H1 (cell line): ENCODE data around the gene RARA. TPM values are rescaled to one million over a fixed set of nuclear protein-coding genes. Genes with fewer than 3 reads are reported as not detected.
A peak's percentile ranks its signal among the peaks of the same experiment; 100 is the strongest.

Source experiments
- CTCF ChIA-PET: fragments of 300-600 bp; sonication (Branson Sonifier 250); formaldehyde crosslinking; loops from one replicate; lab custom pipeline; 2021; ENCODE audit not compliant: partially characterized antibody; lab: Charles Lee
- POLR2A ChIA-PET: fragments of 300-600 bp; sonication (Branson Sonifier 250); formaldehyde crosslinking; loops from one replicate; lab custom pipeline; 2021; ENCODE audit warnings: inconsistent platforms; ENCODE audit not compliant: partially characterized antibody; lab: Charles Lee
- DNase-seq, 2 experiments: peaks; one replicate each; pipeline versions ENCODE4 v3.0.0 to v3.0.0-alpha.2; 2010 to 2022; ENCODE audit warnings: low spot score in 2 of 2, low read depth in 1 of 2, mixed read lengths in 1 of 2
- FAIRE-seq: peaks from 2 replicates; lab custom pipeline; 2011; peaks lifted over from hg19 to GRCh38; lab: Jason Lieb, UNC
- H2AFZ ChIP-seq: 2 replicates; pipeline ENCODE4 v1.8.1; 2012; ENCODE audit warnings: low read length, inconsistent platforms
- H2AK5ac ChIP-seq: 2 replicates; pipeline ENCODE4 v1.6.1; 2013; ENCODE audit warnings: low read depth, low read length
- H2BK120ac ChIP-seq: replicated peaks from 2 replicates; pipeline ENCODE3; 2013; ENCODE audit warnings: low read depth, low read length, inconsistent platforms
- H2BK12ac ChIP-seq: 2 replicates; pipeline ENCODE4 v1.6.1; 2013; ENCODE audit warnings: low read depth, low read length
- H2BK15ac ChIP-seq: 2 replicates; pipeline ENCODE4 v1.6.1; 2013; ENCODE audit warnings: low read length
- H2BK20ac ChIP-seq: 2 replicates; pipeline ENCODE4 v1.6.1; 2013; ENCODE audit warnings: low read length
- H2BK5ac ChIP-seq: 2 replicates; pipeline ENCODE4 v1.6.1; 2013; ENCODE audit warnings: low read depth, low read length
- H3K14ac ChIP-seq: 2 replicates; pipeline ENCODE4 v1.6.1; 2013; ENCODE audit warnings: inconsistent platforms; ENCODE audit not compliant: insufficient read length
- H3K18ac ChIP-seq: 2 replicates; pipeline ENCODE4 v1.6.1; 2013; ENCODE audit warnings: low read length; ENCODE audit errors: extremely low read depth
- H3K23ac ChIP-seq: 2 replicates; pipeline ENCODE4 v1.6.1; 2013; ENCODE audit warnings: inconsistent platforms; ENCODE audit not compliant: insufficient read length
- H3K23me2 ChIP-seq: 2 replicates; pipeline ENCODE4 v1.6.1; 2013; ENCODE audit warnings: low read depth, low read length
- H3K27ac ChIP-seq: 2 replicates; pipeline ENCODE4 v1.6.1; 2011; ENCODE audit warnings: low read depth, low read length, inconsistent platforms
- H3K27me3 ChIP-seq, 4 experiments: replicated peaks in 1 of 4; 1 replicate in 1 of 4; 2 replicates in 3 of 4; pipeline versions ENCODE4 v1.6.1 to v1.8.1; 2011 to 2013; ENCODE audit warnings: low read length in 3 of 4, mild to moderate bottlenecking in 3 of 4, inconsistent platforms in 2 of 4, mixed read lengths in 2 of 4, moderate library complexity in 1 of 4; ENCODE audit not compliant: control insufficient read depth in 3 of 4, insufficient read depth in 3 of 4; ENCODE audit errors: extremely low read depth in 1 of 4
- H3K36me3 ChIP-seq, 4 experiments: 2 replicates each; pipeline versions ENCODE4 v1.6.1 to v1.8.1; 2011 to 2013; ENCODE audit warnings: mild to moderate bottlenecking in 4 of 4, low read length in 3 of 4, moderate library complexity in 2 of 4, control low read depth in 1 of 4, inconsistent platforms in 1 of 4; ENCODE audit not compliant: insufficient read depth in 4 of 4, control insufficient read depth in 2 of 4
- H3K4ac ChIP-seq: replicated peaks from 2 replicates; pipeline ENCODE3; 2013; ENCODE audit warnings: low read length, low read depth, mixed read lengths, inconsistent platforms; ENCODE audit not compliant: insufficient read length
- H3K4me1 ChIP-seq, 4 experiments: replicated peaks in 1 of 4; 1 replicate in 1 of 4; 2 replicates in 3 of 4; pipeline versions ENCODE4 v1.6.1 to v1.8.1; 2011 to 2013; ENCODE audit warnings: low read length in 3 of 4, inconsistent platforms in 2 of 4, mixed read lengths in 1 of 4; ENCODE audit not compliant: insufficient read depth in 4 of 4, control insufficient read depth in 3 of 4
- H3K4me2 ChIP-seq, 2 experiments: 2 replicates each; pipeline versions ENCODE4 v1.6.1 to v1.8.1; 2011 to 2013; ENCODE audit warnings: low read depth in 2 of 2, low read length in 2 of 2, control low read depth in 1 of 2, inconsistent platforms in 1 of 2, mild to moderate bottlenecking in 1 of 2; ENCODE audit not compliant: insufficient read depth in 1 of 2
- H3K4me3 ChIP-seq, 4 experiments: fragments of 200-600, 300-600 bp in 1 of 4; sonication (generic), shearing (Covaris generic), sonication (Bioruptor Twin) in 1 of 4; 2 replicates each; pipeline versions ENCODE4 v1.5.1 to v1.8.1; 2011 to 2016; ENCODE audit warnings: low read length in 4 of 4, low read depth in 3 of 4, control low read depth in 2 of 4, inconsistent platforms in 2 of 4, mild to moderate bottlenecking in 2 of 4, mixed read lengths in 1 of 4, moderate library complexity in 1 of 4; ENCODE audit not compliant: insufficient read depth in 2 of 4; ENCODE audit errors: extremely low read depth in 1 of 4
- H3K56ac ChIP-seq: replicated peaks from 2 replicates; pipeline ENCODE3; 2013; ENCODE audit warnings: low read depth, mild to moderate bottlenecking, mixed read lengths, low read length, inconsistent platforms; ENCODE audit not compliant: insufficient read length
- H3K79me1 ChIP-seq: 2 replicates; pipeline ENCODE4 v1.6.1; 2013; ENCODE audit warnings: low read depth, low read length, control low read depth
- H3K79me2 ChIP-seq, 2 experiments: 2 replicates each; pipeline versions ENCODE4 v1.6.1 to v1.8.1; 2012 to 2013; ENCODE audit warnings: low read length in 2 of 2, mild to moderate bottlenecking in 2 of 2, inconsistent platforms in 1 of 2; ENCODE audit not compliant: insufficient read depth in 2 of 2, control insufficient read depth in 1 of 2
- H3K9ac ChIP-seq, 4 experiments: replicated peaks in 1 of 4; 1 replicate in 1 of 4; 2 replicates in 3 of 4; pipeline versions ENCODE4 v1.6.1 to v1.8.1; 2011 to 2013; ENCODE audit warnings: low read depth in 3 of 4, low read length in 3 of 4, control low read depth in 2 of 4, mild to moderate bottlenecking in 2 of 4, moderate library complexity in 2 of 4, inconsistent platforms in 1 of 4; ENCODE audit errors: extremely low read depth in 1 of 4
- H3K9me3 ChIP-seq, 2 experiments: 2 replicates each; pipeline versions ENCODE4 v1.6.1 to v1.8.1; 2012 to 2013; ENCODE audit warnings: mild to moderate bottlenecking in 2 of 2, moderate library complexity in 2 of 2, control low read depth in 1 of 2, inconsistent platforms in 1 of 2, low read depth in 1 of 2, low read length in 1 of 2, mixed read lengths in 1 of 2; ENCODE audit not compliant: insufficient read depth in 2 of 2
- H4K20me1 ChIP-seq, 2 experiments: replicated peaks in 1 of 2; 2 replicates each; pipeline versions ENCODE3 to v1.8.1; 2011 to 2013; ENCODE audit warnings: inconsistent platforms in 2 of 2, low read length in 2 of 2, mild to moderate bottlenecking in 1 of 2; ENCODE audit not compliant: insufficient read depth in 2 of 2, control insufficient read depth in 1 of 2
- H4K5ac ChIP-seq: 2 replicates; pipeline ENCODE4 v1.6.1; 2013; ENCODE audit warnings: low read length, low read depth, mixed read lengths, inconsistent platforms; ENCODE audit not compliant: insufficient read length
- H4K8ac ChIP-seq: 2 replicates; pipeline ENCODE4 v1.8.0; 2013; ENCODE audit warnings: mild to moderate bottlenecking, moderate library complexity, low read length, inconsistent platforms; ENCODE audit not compliant: insufficient read depth; ENCODE audit errors: extremely low read depth
- H4K91ac ChIP-seq: replicated peaks from 2 replicates; pipeline ENCODE3; 2013; ENCODE audit warnings: low read length, mixed read lengths, inconsistent platforms; ENCODE audit not compliant: insufficient read length
- JUND ChIP-seq: IDR thresholded peaks from 2 replicates; pipeline ENCODE4 v1.6.1; 2011; ENCODE audit warnings: mild to moderate bottlenecking, improper control_type of control experiment, low read length
- RAD21 ChIP-seq, 2 experiments: IDR thresholded peaks in 1 of 2; conservative IDR thresholded peaks in 1 of 2; 2 replicates each; pipeline ENCODE4 v1.6.1; 2011; ENCODE audit warnings: low read depth in 2 of 2, low read length in 2 of 2, improper control_type of control experiment in 1 of 2, inconsistent platforms in 1 of 2, mild to moderate bottlenecking in 1 of 2, moderate library complexity in 1 of 2
- SP2 ChIP-seq: IDR thresholded peaks from 2 replicates; pipeline ENCODE4 v1.6.1; 2012; ENCODE audit warnings: mild to moderate bottlenecking, low read length, inconsistent platforms
- SP4 ChIP-seq: IDR thresholded peaks from 2 replicates; pipeline ENCODE4 v1.6.1; 2012; ENCODE audit warnings: low read length, inconsistent platforms
- TEAD4 ChIP-seq: IDR thresholded peaks from 2 replicates; pipeline ENCODE4 v1.6.1; 2012; ENCODE audit warnings: low read depth, low read length, inconsistent platforms, mixed read lengths
- YY1 ChIP-seq: IDR thresholded peaks from 2 replicates; pipeline ENCODE4 v1.6.1; 2011; ENCODE audit warnings: low read depth, mild to moderate bottlenecking, low read length
- WGBS, 2 experiments: shearing (Covaris generic) in 1 of 2; methylation state at CpG; one replicate each; pipeline versions ENCODE4 v1.1.6 to v1.1.7; 2013 to 2015; ENCODE audit warnings: low lambda C conversion rate in 2 of 2, mixed read lengths in 2 of 2, inconsistent platforms in 1 of 2, low coverage in 1 of 2, missing lambda C conversion rate in 1 of 2; ENCODE audit not compliant: insufficient replicate concordance in 2 of 2, insufficient coverage in 1 of 2, insufficient read length in 1 of 2; ENCODE audit errors: extremely low coverage in 1 of 2, missing lambda C conversion rate in 1 of 2; 5-methylcytosine and 5-hydroxymethylcytosine counted together
- polyA plus RNA-seq, 7 experiments: library from polyadenylated mRNA; depleted of rRNA in 3 of 7; stranded (reverse) in 5 of 7; unstranded in 2 of 7; fragments of >200 nt in 5 of 7; fragments of 200-250 nt in 2 of 7; gene quantifications; 1 replicate in 5 of 7; 2 replicates in 1 of 7; 4 replicates in 1 of 7; pipeline versions ENCODE4 v1.2.1 to v1.2.3, GENCODE V29; 2011 to 2013; ENCODE audit warnings: missing spikeins in 2 of 7, mixed read lengths in 2 of 7
- total RNA-seq: library from RNA; stranded (reverse); fragmentation: NEBNext Ultra II Directional; extraction: Animal tissue kit (Norgen Biotek cat#: 25700); gene quantifications from 2 replicates; pipeline ENCODE4 v1.2.1, GENCODE V29; 2021
- TF ChIP-seq, protein P1 (sequence below): IDR thresholded peaks from 2 replicates; pipeline ENCODE4 v1.6.1; 2011; ENCODE audit warnings: low read depth, mild to moderate bottlenecking, low read length; ENCODE audit not compliant: insufficient read depth
- TF ChIP-seq, protein P2 (sequence below), 3 experiments: IDR thresholded peaks; 1 replicate in 2 of 3; 2 replicates in 1 of 3; pipeline versions ENCODE4 v1.5.1 to v1.6.1; 2011; ENCODE audit warnings: low read length in 3 of 3, mild to moderate bottlenecking in 3 of 3, inconsistent platforms in 2 of 3, low read depth in 1 of 3, moderate library complexity in 1 of 3; ENCODE audit not compliant: insufficient read depth in 1 of 3; ENCODE audit errors: control extremely low read depth in 1 of 3

RARA gene
- total and polyA plus RNA-seq, 2 of the 8 experiments (the other 6 are each of a cell fraction or from before 2014, with no cell fraction given) = 4.4 to 16.5 TPM

DNA sequence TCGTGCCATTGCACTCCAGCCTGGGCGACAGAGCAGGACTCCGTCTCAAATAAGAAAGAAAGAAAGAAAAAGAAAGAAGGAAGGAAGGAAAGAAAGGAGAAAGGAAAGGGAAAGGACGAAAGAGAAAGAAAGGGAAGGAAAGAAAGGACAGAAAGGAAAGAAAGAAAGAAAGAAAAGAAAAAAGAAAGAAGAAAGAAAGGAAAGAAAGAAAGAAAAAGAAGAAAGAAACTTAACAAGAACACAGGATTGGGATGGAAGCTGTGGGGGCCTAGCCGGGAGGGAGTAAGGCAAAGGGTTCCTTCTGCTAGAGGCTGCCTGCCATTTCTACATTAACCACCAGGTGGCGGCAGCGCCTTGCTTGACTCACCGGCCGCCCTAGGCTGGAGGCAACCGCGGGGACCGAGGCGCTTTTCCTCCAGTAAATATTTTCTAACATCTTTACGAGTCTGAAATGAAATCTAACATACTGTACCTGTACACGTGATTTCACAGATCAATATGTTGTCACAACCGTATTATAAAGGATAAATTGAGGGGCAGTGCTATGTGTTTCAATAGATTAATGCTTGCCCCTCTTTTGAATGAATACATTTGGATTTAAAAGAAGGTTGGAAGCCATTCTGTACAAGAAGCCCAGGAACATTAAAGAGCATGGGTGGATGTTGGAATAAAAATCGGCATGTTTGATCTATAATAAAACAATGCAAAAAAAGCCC lies 49.5 kb downstream of the RARA start:
- no peak overlapping the region for H3K9ac ChIP-seq
- no peak overlapping the region for H3K4me2 ChIP-seq
- peak in 1 of 2 experiments; percentile 98 for DNase-seq
- no peak overlapping the region for H4K91ac ChIP-seq
- H4K8ac ChIP-seq = no peak overlapping the region
- WGBS, 2 experiments = 19% methylated on average over 17 of the region's 17 CpGs; no CpG with 5 or more reads in 1 of the 2 experiments
- ChIA-PET POLR2A (interaction anchor here (1.0 to 27.8 kb wide), 5 partner anchors 30 to 174 kb away, joined by 3 to 570 read pairs (median 4); partner anchors contain the start of genes CDC6 and RARA), CTCF (interaction anchor here (0.5 to 30.8 kb wide), 24 partner anchors 8 to 658 kb away, joined by 3 to 1198 read pairs (median 6); partner anchors contain the start of genes RARA and WIPF2)
- no peak overlapping the region for H2BK15ac ChIP-seq
- H3K36me3 ChIP-seq = no peaks in the 10 kb centered on the region
- H3K27ac ChIP-seq = no peak overlapping the region
- H3K23ac ChIP-seq = no peak overlapping the region
- H2BK20ac ChIP-seq = no peak overlapping the region
- no peaks in the 10 kb centered on the region for H3K79me2 ChIP-seq
- no peak overlapping the region for H3K18ac ChIP-seq
- no peak overlapping the region for H2AK5ac ChIP-seq
- peaks cover 6 to 32% (median 17%) of the 10 kb centered on the region in 4 experiments for H3K4me1 ChIP-seq
- H3K4me3 ChIP-seq = peak overlapping the region in 1 of 4 experiments; percentile 11; a peak in 1 of 8 replicates
- no peaks in the 10 kb centered on the region for H3K79me1 ChIP-seq
- H3K14ac ChIP-seq = no peak overlapping the region
- H3K23me2 ChIP-seq = peaks cover 5% of the 10 kb centered on the region; the same call in 1 of the 2 replicates
- H3K9me3 ChIP-seq = no peaks in the 10 kb centered on the region
- no peak overlapping the region for H2BK5ac ChIP-seq
- peaks cover 0 to 6% of the 10 kb centered on the region in 2 experiments for H4K20me1 ChIP-seq
- no peak overlapping the region for H4K5ac ChIP-seq
- FAIRE-seq = peak; percentile 32
- no peak overlapping the region for H2BK12ac ChIP-seq
- peaks cover 7 to 17% (median 14%) of the 10 kb centered on the region in 4 experiments for H3K27me3 ChIP-seq
- H3K4ac ChIP-seq = no peak overlapping the region
- H2BK120ac ChIP-seq = no peak overlapping the region
- no peak overlapping the region for H2AFZ ChIP-seq
- no peak overlapping the region for H3K56ac ChIP-seq
- TF ChIP-seq RAD21 (IDR thresholded peaks at IDR 0.05 in 1 of 2, conservative IDR thresholded peaks at IDR 0.05 in 1 of 2; ENCODE audit: low read depth in 2 of 2, low read length in 2 of 2) (peak; percentile 96 to 97), JUND (peak; percentile 40; the same call in 1 of the 2 replicates), YY1 (peak; percentile 47; the same call in 1 of the 2 replicates), TEAD4 (no peak), SP2 (no peak), SP4 (no peak)
- TF ChIP-seq, protein P1, sequence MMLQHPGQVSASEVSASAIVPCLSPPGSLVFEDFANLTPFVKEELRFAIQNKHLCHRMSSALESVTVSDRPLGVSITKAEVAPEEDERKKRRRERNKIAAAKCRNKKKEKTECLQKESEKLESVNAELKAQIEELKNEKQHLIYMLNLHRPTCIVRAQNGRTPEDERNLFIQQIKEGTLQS = 0 out of 2 replicates have a peak, but pooled peaks have one; percentile 21
- TF ChIP-seq, protein P2, sequence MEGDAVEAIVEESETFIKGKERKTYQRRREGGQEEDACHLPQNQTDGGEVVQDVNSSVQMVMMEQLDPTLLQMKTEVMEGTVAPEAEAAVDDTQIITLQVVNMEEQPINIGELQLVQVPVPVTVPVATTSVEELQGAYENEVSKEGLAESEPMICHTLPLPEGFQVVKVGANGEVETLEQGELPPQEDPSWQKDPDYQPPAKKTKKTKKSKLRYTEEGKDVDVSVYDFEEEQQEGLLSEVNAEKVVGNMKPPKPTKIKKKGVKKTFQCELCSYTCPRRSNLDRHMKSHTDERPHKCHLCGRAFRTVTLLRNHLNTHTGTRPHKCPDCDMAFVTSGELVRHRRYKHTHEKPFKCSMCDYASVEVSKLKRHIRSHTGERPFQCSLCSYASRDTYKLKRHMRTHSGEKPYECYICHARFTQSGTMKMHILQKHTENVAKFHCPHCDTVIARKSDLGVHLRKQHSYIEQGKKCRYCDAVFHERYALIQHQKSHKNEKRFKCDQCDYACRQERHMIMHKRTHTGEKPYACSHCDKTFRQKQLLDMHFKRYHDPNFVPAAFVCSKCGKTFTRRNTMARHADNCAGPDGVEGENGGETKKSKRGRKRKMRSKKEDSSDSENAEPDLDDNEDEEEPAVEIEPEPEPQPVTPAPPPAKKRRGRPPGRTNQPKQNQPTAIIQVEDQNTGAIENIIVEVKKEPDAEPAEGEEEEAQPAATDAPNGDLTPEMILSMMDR (IDR thresholded peaks at IDR 0.05; ENCODE audit: control extremely low read depth in 1 of 3, insufficient read depth in 1 of 3, low read depth in 1 of 3, low read length in 3 of 3) = peak; percentile 90 to 96 (median 93)
